ENCODE data around the gene DTNBP1. TPM values are rescaled to one million over a fixed set of nuclear protein-coding genes. Genes with fewer than 3 reads are reported as not detected.

The DTNBP1 gene
- total and polyA plus RNA-seq, 2 of the 4 experiments (the other 2 are of a cell fraction) = 4.8 to 18.7 TPM

GRCh38 chr6:15513131-15513771 is 149.6 kb downstream of the DTNBP1 start:
- no peak overlapping the region for H4K91ac ChIP-seq (ENCODE audit: insufficient read depth, low read depth, low read length)
- H2BK20ac ChIP-seq (ENCODE audit: low read depth, low read length) = no peak overlapping the region
- no peaks in the 10 kb centered on the region for H3K27me3 ChIP-seq (ENCODE audit: control insufficient read depth, insufficient read depth, low read length)
- H3K4me3 ChIP-seq (ENCODE audit: insufficient read depth, low read depth, low read length) = no peak overlapping the region
- no peak overlapping the region for H3K14ac ChIP-seq (replicated peaks; ENCODE audit: low read depth, low read length)
- H4K5ac ChIP-seq (ENCODE audit: low read depth, low read length) = no peak overlapping the region
- H2AK5ac ChIP-seq (ENCODE audit: low read depth, low read length) = no peak overlapping the region
- dilution Hi-C loops (cut with HindIII; ENCODE audit: low sequenced_read_pairs, unreplicated experiment) (no loop called here), in situ Hi-C loops (cut with MboI; ENCODE audit: low sequenced_read_pairs) (no loop called here), intact Hi-C loops (cut with micrococcal nuclease) (no loop called here)
- no peak overlapping the region for H3K56ac ChIP-seq (ENCODE audit: extremely low read depth, insufficient read depth, low read length)
- no peak overlapping the region for H2BK5ac ChIP-seq (ENCODE audit: low read depth, low read length, poor library complexity, severe bottlenecking)
- no peak overlapping the region for H3K4ac ChIP-seq (ENCODE audit: low read depth, low read length)
- WGBS, 2 experiments (ENCODE audit: extremely low coverage in 2 of 2, insufficient read length in 1 of 2) = 95% methylated on average over 12 of the region's 34 CpGs; no CpG with 5 or more reads in 1 of the 2 experiments
- H3K4me2 ChIP-seq (ENCODE audit: low read depth, low read length) = no peak overlapping the region
- no peak for TF ChIP-seq POLR2A (IDR thresholded peaks at IDR 0.05; ENCODE audit: low read depth, low read length)
- TF ChIP-seq RFX5 (IDR thresholded peaks at IDR 0.05; ENCODE audit: low read depth, low read length) = no peak
- TF ChIP-seq MAFK (IDR thresholded peaks at IDR 0.05; ENCODE audit: low read depth, low read length) = no peak
- no peak for TF ChIP-seq BHLHE40 (IDR thresholded peaks at IDR 0.05; ENCODE audit: low read depth, low read length)
- no peak for TF ChIP-seq CEBPB (IDR thresholded peaks at IDR 0.05; ENCODE audit: low read depth, low read length)
- no peak for TF ChIP-seq RAD21 (IDR thresholded peaks at IDR 0.05; ENCODE audit: low read length)
- TF ChIP-seq USF2 (IDR thresholded peaks at IDR 0.05; ENCODE audit: low read depth, low read length) = no peak
- no peak for TF ChIP-seq ELK1 (IDR thresholded peaks at IDR 0.05; ENCODE audit: borderline replicate concordance, low read depth, low read length)
- TF ChIP-seq MAZ (IDR thresholded peaks at IDR 0.05; ENCODE audit: borderline replicate concordance, low read depth, low read length) = no peak
- no peak for TF ChIP-seq NFE2L2 (IDR thresholded peaks at IDR 0.05; ENCODE audit: low read depth, low read length)
- TF ChIP-seq SMC3 (IDR thresholded peaks at IDR 0.05; ENCODE audit: low read depth, low read length) = no peak
- no peak for TF ChIP-seq CTCF (conservative IDR thresholded peaks at IDR 0.05; ENCODE audit: low read depth, low read length)
- no peak for TF ChIP-seq CHD1 (IDR thresholded peaks at IDR 0.05; ENCODE audit: low read depth, low read length)
- no peak for TF ChIP-seq RCOR1 (IDR thresholded peaks at IDR 0.05; ENCODE audit: insufficient replicate concordance, low read length)
- no peak for TF ChIP-seq MXI1 (IDR thresholded peaks at IDR 0.05; ENCODE audit: borderline replicate concordance, low read depth, low read length)
- TF ChIP-seq FOS (IDR thresholded peaks at IDR 0.05; ENCODE audit: low read depth, low read length) = no peak
- no peaks in the 10 kb centered on the region for H3K9me3 ChIP-seq (ENCODE audit: control insufficient read depth, insufficient read depth, low read length)
- no peak overlapping the region for H2BK15ac ChIP-seq (ENCODE audit: low read depth, low read length)
- H2BK120ac ChIP-seq (ENCODE audit: low read depth, low read length) = no peak overlapping the region
- H3K4me1 ChIP-seq (ENCODE audit: control insufficient read depth, insufficient read depth, low read length) = peaks cover 12% of the 10 kb centered on the region
- ATAC-seq (ENCODE audit: low read depth) (no peak), DNase-seq (no peak)
- H4K8ac ChIP-seq (ENCODE audit: low read depth in 2 of 2, low read length in 2 of 2) = no peak overlapping the region
- H2AK9ac ChIP-seq (replicated peaks; ENCODE audit: low read depth, low read length, poor library complexity) = no peak overlapping the region
- peaks cover 28% of the 10 kb centered on the region for H4K20me1 ChIP-seq (ENCODE audit: insufficient read depth, low read length)
- ChIA-PET POLR2A (ENCODE audit: unreplicated experiment) (no interaction called here), CTCF (interaction anchor here (0.6 kb wide), 1 partner anchor 139 kb away, joined by 3 read pairs; no protein-coding TSS in a partner anchor)
- peaks cover 14 to 59% of the 10 kb centered on the region in 2 experiments for H3K79me1 ChIP-seq (ENCODE audit: low read depth in 1 of 2, low read length in 2 of 2)
- H3K18ac ChIP-seq (ENCODE audit: low read depth, low read length) = no peak overlapping the region
- H3K23ac ChIP-seq (ENCODE audit: low read depth, low read length) = no peak overlapping the region
- H3K9ac ChIP-seq (ENCODE audit: low read depth, low read length) = no peak overlapping the region
- H3K9me1 ChIP-seq (ENCODE audit: insufficient read depth, low read length) = peaks cover 25% of the 10 kb centered on the region
- H2AFZ ChIP-seq (replicated peaks; ENCODE audit: low read length, poor library complexity) = no peak overlapping the region
- H3K36me3 ChIP-seq (ENCODE audit: control insufficient read depth, insufficient read depth, low read length) = peaks cover 74% of the 10 kb centered on the region
- H3K27ac ChIP-seq (ENCODE audit: insufficient read depth, low read length) = no peak overlapping the region
- BruUV-seq (replicated peaks) = no TSS peak
